HFF-Myc (cell line): ENCODE measurements around the gene AGT.

Experiments used
- DNase-seq: peaks from one replicate; pipeline ENCODE4 v3.0.0-alpha.2; 2011; ENCODE audit warnings: low read depth; ENCODE audit errors: extremely low read depth
- H3K4me3 ChIP-seq: replicated peaks from 2 replicates; pipeline ENCODE4 v1.5.1; 2011; ENCODE audit warnings: low read depth, mild to moderate bottlenecking, control low read depth, low read length
- CTCF ChIP-seq: IDR thresholded peaks from 2 replicates; pipeline ENCODE4 v1.5.1; 2012; ENCODE audit warnings: mild to moderate bottlenecking, low read depth, low read length, control low read depth; ENCODE audit errors: missing control alignments

Gene AGT

GRCh38 chr1:230744382-230744781, 30.5 kb upstream of the AGT start:
- no peak for DNase-seq
- no peak overlapping the region for H3K4me3 ChIP-seq
- no peak for TF ChIP-seq CTCF

GRCh38 chr1:230743899-230744298, 30.0 kb upstream of the AGT start:
- no peak for DNase-seq
- no peak overlapping the region for H3K4me3 ChIP-seq
- no peak for TF ChIP-seq CTCF

GRCh38 chr1:230739564-230740290, 25.8 kb upstream of the AGT start:
- DNase-seq = no peak
- no peak for TF ChIP-seq CTCF
- no peak overlapping the region for H3K4me3 ChIP-seq

GRCh38 chr1:230737622-230738262, 23.8 kb upstream of the AGT start:
- no peak for DNase-seq

GRCh38 chr1:230735447-230735846, 21.5 kb upstream of the AGT start:
- DNase-seq = no peak
- no peak for TF ChIP-seq CTCF
- no peak overlapping the region for H3K4me3 ChIP-seq

More at GRCh38 chr1:230737622-230738262, 23.8 kb upstream of the AGT start:
- TF ChIP-seq CTCF = no peak
- H3K4me3 ChIP-seq = no peak overlapping the region

- H3K4me3 ChIP-seq = no peak overlapping the region
- TF ChIP-seq CTCF = no peak
- no peak for DNase-seq
Observed at GRCh38 chr1:230730977-230731376, 17.1 kb upstream of the AGT start.
